HFFc6 (cell line): ENCODE results near the gene PSMG4. TPM values are rescaled to one million over a fixed set of nuclear protein-coding genes. Genes with fewer than 3 reads are reported as not detected.

ENCODE experiments used
- DNase-seq: peaks from one replicate; pipeline ENCODE4 v3.0.0-alpha.2; 2018
- H3K27ac Mint-ChIP-seq: 2 replicates; pipeline ENCODE4 v1.8.0; 2020; ENCODE audit warnings: mild to moderate bottlenecking, mixed read lengths
- H3K27me3 Mint-ChIP-seq: 2 replicates; pipeline ENCODE4 v1.8.0; 2021; ENCODE audit warnings: mild to moderate bottlenecking, moderate library complexity, mixed read lengths; ENCODE audit not compliant: insufficient read depth
- H3K36me3 Mint-ChIP-seq: 2 replicates; pipeline ENCODE4 v1.8.0; 2021; ENCODE audit warnings: low read depth, mixed read lengths
- H3K4me1 Mint-ChIP-seq: 2 replicates; pipeline ENCODE4 v1.8.0; 2020; ENCODE audit warnings: low read depth, mixed read lengths
- H3K4me3 Mint-ChIP-seq: 2 replicates; pipeline ENCODE4 v1.8.0; 2020; ENCODE audit warnings: mild to moderate bottlenecking, moderate library complexity, mixed read lengths
- H3K9me3 Mint-ChIP-seq: 2 replicates; pipeline ENCODE4 v1.8.0; 2020; ENCODE audit warnings: mild to moderate bottlenecking, mixed read lengths
- total RNA-seq, 6 experiments: library from RNA; stranded (reverse); fragmentation: NEBNext Ultra II Directional; extraction: Animal tissue kit (Norgen Biotek cat#: 25700); gene quantifications; 2 replicates in 1 of 6; 3 replicates in 5 of 6; pipeline ENCODE4 v1.2.3, GENCODE V29; 2021
- TF ChIP-seq, protein P1 (sequence below): fragments of 200-600 bp; sonication (generic); IDR thresholded peaks from 2 replicates; pipeline ENCODE4 v1.5.0; 2021; ENCODE audit warnings: antibody characterized with exemption, mild to moderate bottlenecking

The PSMG4 gene
- total RNA-seq, 6 experiments from 2014 or later: 14.9 to 20.1 (median 17.6) TPM

DNA sequence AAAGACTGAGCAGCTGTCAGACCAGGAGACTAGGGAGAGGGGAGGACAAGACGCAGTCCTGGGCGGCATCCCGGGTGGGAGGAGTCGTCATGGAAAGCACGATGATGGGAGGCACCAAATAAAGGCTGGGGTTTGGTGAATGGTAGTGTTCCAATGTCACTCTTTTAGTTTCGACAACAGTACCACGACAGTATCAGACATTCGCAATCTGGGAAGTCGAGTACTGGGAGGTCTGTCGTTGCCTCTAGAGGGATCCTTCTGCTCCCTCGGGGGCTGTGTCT lies 32.1 kb downstream of the PSMG4 start:
- Mint-ChIP-seq H3K36me3 (no peaks in the 10 kb centered on the region), H3K4me1 (no peaks in the 10 kb centered on the region)

DNA sequence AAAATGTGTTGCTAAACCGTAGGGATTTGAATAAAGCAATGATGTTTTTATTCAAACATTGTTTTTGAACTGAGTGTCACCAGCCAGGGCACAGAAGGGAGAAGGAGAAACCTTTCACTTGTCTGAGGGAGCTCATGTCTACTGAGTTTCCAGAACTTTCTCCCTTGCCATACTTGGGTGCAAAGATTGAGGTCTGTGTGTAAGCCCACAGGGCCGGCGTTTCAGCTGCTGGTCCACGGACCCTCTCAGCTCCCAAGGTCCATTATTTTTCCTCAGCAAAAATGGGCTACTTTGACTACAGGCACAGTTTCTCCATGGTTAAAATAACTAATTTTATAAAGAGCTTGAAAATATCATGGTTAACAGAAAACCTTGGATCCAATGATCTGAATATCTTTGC lies 32.6 kb downstream of the PSMG4 start:
- TF ChIP-seq, protein P1, sequence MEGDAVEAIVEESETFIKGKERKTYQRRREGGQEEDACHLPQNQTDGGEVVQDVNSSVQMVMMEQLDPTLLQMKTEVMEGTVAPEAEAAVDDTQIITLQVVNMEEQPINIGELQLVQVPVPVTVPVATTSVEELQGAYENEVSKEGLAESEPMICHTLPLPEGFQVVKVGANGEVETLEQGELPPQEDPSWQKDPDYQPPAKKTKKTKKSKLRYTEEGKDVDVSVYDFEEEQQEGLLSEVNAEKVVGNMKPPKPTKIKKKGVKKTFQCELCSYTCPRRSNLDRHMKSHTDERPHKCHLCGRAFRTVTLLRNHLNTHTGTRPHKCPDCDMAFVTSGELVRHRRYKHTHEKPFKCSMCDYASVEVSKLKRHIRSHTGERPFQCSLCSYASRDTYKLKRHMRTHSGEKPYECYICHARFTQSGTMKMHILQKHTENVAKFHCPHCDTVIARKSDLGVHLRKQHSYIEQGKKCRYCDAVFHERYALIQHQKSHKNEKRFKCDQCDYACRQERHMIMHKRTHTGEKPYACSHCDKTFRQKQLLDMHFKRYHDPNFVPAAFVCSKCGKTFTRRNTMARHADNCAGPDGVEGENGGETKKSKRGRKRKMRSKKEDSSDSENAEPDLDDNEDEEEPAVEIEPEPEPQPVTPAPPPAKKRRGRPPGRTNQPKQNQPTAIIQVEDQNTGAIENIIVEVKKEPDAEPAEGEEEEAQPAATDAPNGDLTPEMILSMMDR: no peak
- Mint-ChIP-seq H3K4me1 (no peaks in the 10 kb centered on the region), H3K36me3 (no peaks in the 10 kb centered on the region), H3K27me3 (peaks cover 32% of the 10 kb centered on the region), H3K27ac (no peak overlapping the region), H3K4me3 (no peak overlapping the region), H3K9me3 (no peaks in the 10 kb centered on the region)
- DNase-seq: no peak

More for the DNA sequence above, 32.1 kb downstream of the PSMG4 start:
- Mint-ChIP-seq H3K4me3 (no peak overlapping the region), H3K27me3 (peaks cover 32% of the 10 kb centered on the region), H3K9me3 (no peaks in the 10 kb centered on the region), H3K27ac (no peak overlapping the region)
- TF ChIP-seq, protein P1: no peak
- no peak for DNase-seq

DNA sequence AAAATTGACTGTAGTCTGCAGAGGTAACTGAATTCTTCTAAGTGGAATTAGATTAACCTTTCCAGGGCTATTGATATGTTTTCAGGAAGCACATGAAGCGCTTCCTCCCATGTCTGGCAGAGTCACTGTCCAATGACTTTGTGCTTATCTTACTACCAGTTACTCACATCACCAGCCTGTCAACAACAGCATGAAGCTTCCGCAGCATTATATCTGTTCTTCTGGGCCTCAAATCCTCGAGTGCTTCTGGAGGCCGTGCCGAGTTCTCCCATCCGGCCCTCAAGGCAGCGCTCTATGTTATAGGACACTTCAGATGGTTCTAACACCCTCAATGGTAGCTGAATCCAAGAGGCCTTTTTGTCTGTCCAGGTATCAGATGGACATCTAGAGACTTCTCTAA lies 33.2 kb downstream of the PSMG4 start:
- TF ChIP-seq, protein P1: no peak
- H3K27me3 Mint-ChIP-seq: peaks cover 37% of the 10 kb centered on the region
- H3K9me3 Mint-ChIP-seq: no peaks in the 10 kb centered on the region
- no peaks in the 10 kb centered on the region; the same call in 1 of the 2 replicates for H3K4me1 Mint-ChIP-seq
- no peak overlapping the region for H3K27ac Mint-ChIP-seq
- DNase-seq: no peak
- H3K36me3 Mint-ChIP-seq: no peaks in the 10 kb centered on the region
- H3K4me3 Mint-ChIP-seq: no peak overlapping the region

DNA sequence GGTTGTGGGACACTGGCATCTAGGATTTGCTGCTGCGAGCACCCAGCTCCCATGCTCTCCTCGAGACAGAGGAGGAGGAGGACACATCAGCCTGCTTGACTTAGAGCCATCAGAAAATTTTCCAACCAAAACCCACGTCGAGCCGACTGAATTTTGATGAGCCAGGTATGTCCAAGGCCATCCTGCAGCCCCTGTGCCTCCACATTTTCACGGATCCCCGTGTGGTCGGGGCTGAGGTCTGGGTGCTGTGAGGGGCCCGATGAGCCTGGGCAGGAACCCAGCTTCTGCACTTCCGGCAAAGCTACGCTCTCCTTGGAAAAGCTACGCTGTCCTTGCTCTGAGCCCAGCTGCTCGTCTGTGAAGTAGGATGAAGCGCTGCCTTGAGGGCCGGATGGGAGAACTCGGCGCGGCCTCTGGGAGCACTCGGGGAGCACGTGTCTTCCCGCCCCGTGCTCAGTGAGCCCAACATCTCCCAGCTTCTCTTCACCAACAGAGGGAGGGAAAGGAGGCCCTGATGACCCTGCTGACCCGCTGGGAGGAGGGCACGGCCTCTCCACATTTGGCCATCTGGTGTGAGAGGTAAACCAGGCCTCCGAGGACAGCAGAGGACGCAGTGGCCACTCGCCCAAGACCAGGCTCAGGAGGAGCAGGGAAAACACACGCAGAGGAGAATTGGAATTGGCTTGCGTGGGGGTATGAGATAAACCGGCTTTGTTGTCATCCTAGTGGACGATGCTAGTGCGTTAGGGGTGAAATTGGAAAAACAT lies 33.9 kb downstream of the PSMG4 start:
- no peak overlapping the region for H3K4me3 Mint-ChIP-seq
- peaks cover 38% of the 10 kb centered on the region for H3K27me3 Mint-ChIP-seq
- no peak overlapping the region for H3K27ac Mint-ChIP-seq
- DNase-seq: no peak
- no peaks in the 10 kb centered on the region; the same call in 1 of the 2 replicates for H3K4me1 Mint-ChIP-seq
- H3K36me3 Mint-ChIP-seq: no peaks in the 10 kb centered on the region
- TF ChIP-seq, protein P1: no peak
- no peaks in the 10 kb centered on the region for H3K9me3 Mint-ChIP-seq

DNA sequence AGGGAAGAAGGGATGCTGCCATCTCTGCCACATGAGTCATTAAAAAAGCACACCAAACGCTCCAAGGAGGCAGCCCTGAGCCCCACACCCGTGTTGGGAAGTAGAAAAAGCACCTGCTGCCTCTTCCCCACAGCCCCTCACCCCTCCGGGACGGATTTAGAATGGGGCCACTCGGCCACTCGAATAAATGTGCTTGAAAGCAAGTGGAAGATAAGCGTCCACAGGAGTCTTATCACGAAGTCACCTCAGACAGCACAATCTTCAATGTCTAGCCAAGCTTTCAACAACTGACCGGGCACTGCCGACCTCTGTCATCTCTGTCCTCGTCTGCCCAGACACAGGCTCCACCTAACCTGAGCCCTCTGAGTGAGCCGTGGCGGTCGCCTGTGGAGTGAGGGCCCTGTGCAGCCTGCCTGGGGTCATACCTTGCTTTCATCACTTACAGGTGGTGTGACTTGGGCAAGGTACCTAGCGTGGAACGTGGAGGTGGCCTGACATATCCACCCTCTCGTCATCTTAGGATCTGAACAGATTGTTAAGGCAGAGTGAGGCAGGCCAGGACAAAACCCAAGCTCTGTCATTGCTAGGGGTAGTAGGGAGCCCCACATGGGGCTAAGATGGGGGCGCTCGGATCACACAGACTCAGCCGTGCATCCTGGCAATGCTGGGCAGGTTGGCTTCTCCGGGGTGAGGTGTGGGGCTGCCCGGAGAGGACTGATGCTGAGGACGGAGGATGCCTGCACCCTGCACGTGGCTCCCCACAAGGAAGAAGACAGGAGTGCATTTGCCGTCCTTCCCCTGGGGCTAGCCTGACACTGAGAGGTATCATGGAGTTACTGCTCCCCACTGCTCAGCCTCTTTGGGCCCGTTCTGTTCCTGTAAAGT lies 34.8 kb downstream of the PSMG4 start:
- DNase-seq: no peak
- Mint-ChIP-seq H3K27ac (no peak overlapping the region), H3K9me3 (no peaks in the 10 kb centered on the region), H3K27me3 (peaks cover 39% of the 10 kb centered on the region), H3K36me3 (no peaks in the 10 kb centered on the region), H3K4me1 (no peaks in the 10 kb centered on the region; the same call in 1 of the 2 replicates), H3K4me3 (no peak overlapping the region)
- TF ChIP-seq, protein P1: no peak
